ENCODE measurements around the gene MMD. TPM values are rescaled to one million over a fixed set of nuclear protein-coding genes. Genes with fewer than 3 reads are reported as not detected.
A peak's percentile ranks its signal among the peaks of the same experiment; 100 is the strongest.

MMD gene
- total and polyA plus RNA-seq, 9 of the 15 experiments (the other 6 are each of a cell fraction or from before 2014, with no cell fraction given), result 3.1 to 18.9 (median 10.7) TPM

- TF ChIP-seq ZBTB49 (CRISPR knock-in tag; IDR thresholded peaks at IDR 0.05; ENCODE audit: borderline replicate concordance) (no peak), ATF7 (IDR thresholded peaks at IDR 0.05) (peak; percentile 96), L3MBTL2 (IDR thresholded peaks at IDR 0.05) (peak; percentile 25; the same call in 1 of the 2 replicates), MEF2A (IDR thresholded peaks at IDR 0.05; ENCODE audit: control insufficient read depth, low read depth, low read length) (no peak), SUPT5H (IDR thresholded peaks at IDR 0.05) (no peak), CHD2 (IDR thresholded peaks at IDR 0.05; ENCODE audit: low read depth, low read length) (no peak), ADNP (tag; IDR thresholded peaks at IDR 0.05) (no peak), NONO (IDR thresholded peaks at IDR 0.05; ENCODE audit: low read depth in 2 of 2, low read length in 1 of 2) (no peak), RFX7 (CRISPR knock-in tag; IDR thresholded peaks at IDR 0.05) (0 out of 2 replicates have a peak, but pooled peaks have one; percentile 54), DEAF1 (CRISPR knock-in tag; IDR thresholded peaks at IDR 0.05) (no peak), TEAD2 (tag; IDR thresholded peaks at IDR 0.05) (no peak), NFXL1 (CRISPR knock-in tag; IDR thresholded peaks at IDR 0.05) (no peak), LCOR (CRISPR knock-in tag; IDR thresholded peaks at IDR 0.05) (no peak), ZNF518B (CRISPR knock-in tag; IDR thresholded peaks at IDR 0.05) (no peak), RCOR1 (IDR thresholded peaks at IDR 0.05; ENCODE audit: borderline replicate concordance in 1 of 2, low read depth in 2 of 2, low read length in 2 of 2) (peak in 1 of 2 experiments; percentile 86; a peak in 2 of 4 replicates), RNF219 (CRISPR knock-in tag; IDR thresholded peaks at IDR 0.05) (no peak)
Observed at GRCh38 chr17:55344514-55344997, 77.1 kb downstream of the MMD start (continued).

Data from K562 (cell line).